WTC11 (cell line): ENCODE measurements around the gene BTLA. TPM values are rescaled to one million over a fixed set of nuclear protein-coding genes. Genes with fewer than 3 reads are reported as not detected.

ENCODE experiments used
- ATAC-seq: fragments of 200-7000 bp; cut with Tn5 transposase; 2 replicates; pipeline ENCODE4 v1.10.0; 2021; ENCODE audit warnings: mild to moderate bottlenecking, moderate library complexity
- CTCF ChIA-PET: fragments of 300-600 bp; sonication (Branson Sonifier 250); formaldehyde crosslinking; loops from one replicate; lab custom pipeline; 2021; ENCODE audit warnings: antibody characterized with exemption; lab: Charles Lee
- POLR2A ChIA-PET: fragments of 350-600 bp; sonication (Branson Sonifier 250); formaldehyde crosslinking; loops from one replicate; lab custom pipeline; 2021; ENCODE audit warnings: antibody characterized with exemption; lab: Charles Lee
- DNase-seq: peaks from one replicate; pipeline ENCODE4 v3.0.0; 2021; ENCODE audit warnings: low spot score
- H3K27ac Mint-ChIP-seq: 2 replicates; pipeline ENCODE4 v1.8.0; 2021; ENCODE audit warnings: mixed read lengths
- H3K27me3 Mint-ChIP-seq: 2 replicates; pipeline ENCODE4 v1.8.0; 2021; ENCODE audit warnings: low read depth, mild to moderate bottlenecking, moderate library complexity, mixed read lengths
- H3K36me3 Mint-ChIP-seq: 2 replicates; pipeline ENCODE4 v1.8.0; 2021; ENCODE audit warnings: mixed read lengths
- H3K4me1 Mint-ChIP-seq: 2 replicates; pipeline ENCODE4 v1.8.0; 2022; ENCODE audit warnings: mixed read lengths
- H3K4me3 Mint-ChIP-seq: 2 replicates; pipeline ENCODE4 v1.8.0; 2021; ENCODE audit warnings: mild to moderate bottlenecking, moderate library complexity, mixed read lengths
- H3K9me3 Mint-ChIP-seq: 2 replicates; pipeline ENCODE4 v1.8.0; 2021; ENCODE audit warnings: mixed read lengths
- ARID4B ChIP-seq: sonication (generic); formaldehyde crosslinking; IDR thresholded peaks from 2 replicates; pipeline ENCODE4 v1.8.0; 2023; ENCODE audit warnings: missing genetic modification reagents, mild to moderate bottlenecking, borderline replicate concordance
- ATF2 ChIP-seq: sonication (generic); formaldehyde crosslinking; IDR thresholded peaks from 2 replicates; pipeline ENCODE4 v1.8.1; 2022; ENCODE audit warnings: low read depth, missing genetic modification reagents, borderline replicate concordance
- EMX1 ChIP-seq: fragments of 250-450 bp; sonication (Bioruptor Pico); IDR thresholded peaks from 2 replicates; pipeline ENCODE4 v1.8.0; 2021; ENCODE audit warnings: mild to moderate bottlenecking
- FOXK1 ChIP-seq: sonication (generic); formaldehyde crosslinking; IDR thresholded peaks from 2 replicates; pipeline ENCODE4 v1.8.0; 2022; ENCODE audit warnings: mild to moderate bottlenecking, moderate library complexity, missing genetic modification reagents
- FOXP1 ChIP-seq: sonication (generic); formaldehyde crosslinking; IDR thresholded peaks from 2 replicates; pipeline ENCODE4 v1.8.0; 2022; ENCODE audit warnings: missing genetic modification reagents, mild to moderate bottlenecking, moderate library complexity, borderline replicate concordance
- IRF2 ChIP-seq: sonication (generic); formaldehyde crosslinking; IDR thresholded peaks from 2 replicates; pipeline ENCODE4 v1.8.0; 2022; ENCODE audit warnings: low read depth, missing genetic modification reagents, borderline replicate concordance
- NFATC4 ChIP-seq: fragments of 250-450 bp; sonication (Bioruptor Pico); IDR thresholded peaks from 2 replicates; pipeline ENCODE4 v1.9.0; 2021; ENCODE audit warnings: mild to moderate bottlenecking
- NFYB ChIP-seq: sonication (generic); formaldehyde crosslinking; conservative IDR thresholded peaks from 2 replicates; pipeline ENCODE4 v1.8.0; 2022; ENCODE audit warnings: low read depth, missing genetic modification reagents
- OVOL2 ChIP-seq: fragments of 250-450 bp; sonication (Bioruptor Pico); IDR thresholded peaks from 2 replicates; pipeline ENCODE4 v1.9.0; 2021; ENCODE audit warnings: mild to moderate bottlenecking, borderline replicate concordance
- SMAD3 ChIP-seq: sonication (generic); formaldehyde crosslinking; IDR thresholded peaks from 2 replicates; pipeline ENCODE4 v1.8.0; 2022; ENCODE audit warnings: missing genetic modification reagents, mild to moderate bottlenecking, borderline replicate concordance
- STAT6 ChIP-seq: sonication (generic); formaldehyde crosslinking; conservative IDR thresholded peaks from 2 replicates; pipeline ENCODE4 v1.8.1; 2023; ENCODE audit warnings: mild to moderate bottlenecking, low read depth, missing genetic modification reagents, moderate library complexity
- TCF7 ChIP-seq: sonication (generic); formaldehyde crosslinking; IDR thresholded peaks from 2 replicates; pipeline ENCODE4 v1.8.0; 2022; ENCODE audit warnings: mild to moderate bottlenecking, low read depth, missing genetic modification reagents, moderate library complexity
- ZNF121 ChIP-seq: sonication (generic); formaldehyde crosslinking; IDR thresholded peaks from 2 replicates; pipeline ENCODE4 v1.8.0; 2023; ENCODE audit warnings: missing genetic modification reagents
- ZNF317 ChIP-seq: sonication (generic); formaldehyde crosslinking; IDR thresholded peaks from 2 replicates; pipeline ENCODE4 v1.8.1; 2023; ENCODE audit warnings: low read depth, mild to moderate bottlenecking, moderate library complexity, missing genetic modification reagents, borderline replicate concordance
- ZNF423 ChIP-seq: fragments of 250-450 bp; sonication (Bioruptor Pico); IDR thresholded peaks from 2 replicates; pipeline ENCODE4 v2.1.2; 2022; ENCODE audit warnings: mild to moderate bottlenecking, moderate library complexity
- ZNF671 ChIP-seq: fragments of 250-450 bp; sonication (Bioruptor Pico); IDR thresholded peaks from 2 replicates; pipeline ENCODE4 v1.8.0; 2021; ENCODE audit warnings: mild to moderate bottlenecking
- total RNA-seq: library from RNA; stranded (reverse); gene quantifications from 3 replicates; pipeline ENCODE4 v1.2.3, GENCODE V29; 2021
- TF ChIP-seq, protein P1 (sequence below): fragments of 250-450 bp; sonication (Bioruptor Pico); IDR thresholded peaks from 2 replicates; pipeline ENCODE4 v1.9.0; 2021; ENCODE audit warnings: moderate library complexity, mild to moderate bottlenecking, inconsistent platforms, borderline replicate concordance
- TF ChIP-seq, protein P2 (sequence below): sonication (generic); formaldehyde crosslinking; IDR thresholded peaks from 2 replicates; pipeline ENCODE4 v1.8.0; 2022; ENCODE audit warnings: mild to moderate bottlenecking, missing genetic modification reagents
- TF ChIP-seq, protein P3 (sequence below): fragments of 250-450 bp; sonication (Bioruptor Pico); IDR thresholded peaks from 2 replicates; pipeline ENCODE4 v1.9.0; 2021; ENCODE audit warnings: mild to moderate bottlenecking, borderline replicate concordance
- TF ChIP-seq, protein P4 (sequence below): fragments of 250-450 bp; sonication (Bioruptor Pico); IDR thresholded peaks from 2 replicates; pipeline ENCODE4 v1.9.0; 2021; ENCODE audit warnings: mild to moderate bottlenecking

BTLA gene
- total RNA-seq, 1 experiment from 2014 or later = not detected

DNA sequence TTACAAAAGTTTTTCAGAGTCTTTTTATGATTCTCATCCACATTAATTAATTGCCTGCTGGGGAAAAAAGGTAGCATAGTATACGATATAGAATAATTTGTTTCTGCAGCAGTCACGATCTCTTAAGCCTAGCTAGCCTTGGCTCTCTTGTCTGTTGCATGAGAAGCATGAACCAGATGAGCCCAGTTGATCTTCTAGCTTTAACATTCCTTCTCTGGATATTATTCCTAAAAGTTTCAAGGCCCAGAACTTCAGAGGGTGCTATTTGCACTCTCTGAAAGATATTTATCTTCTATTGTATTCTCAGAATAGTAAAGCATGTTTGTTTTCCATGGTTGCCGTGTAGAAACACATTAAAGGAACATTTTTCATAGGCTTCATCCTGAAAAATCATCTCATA, 69.3 kb downstream of the BTLA start (continued):
- TF ChIP-seq SMAD3 (CRISPR knock-in tag) (no peak), FOXP1 (CRISPR knock-in tag) (no peak), OVOL2 (CRISPR knock-in tag) (no peak), ZNF671 (CRISPR knock-in tag) (no peak), NFYB (CRISPR knock-in tag) (no peak), ZNF423 (CRISPR knock-in tag) (no peak), ZNF317 (CRISPR knock-in tag) (no peak)
- TF ChIP-seq, protein P1, sequence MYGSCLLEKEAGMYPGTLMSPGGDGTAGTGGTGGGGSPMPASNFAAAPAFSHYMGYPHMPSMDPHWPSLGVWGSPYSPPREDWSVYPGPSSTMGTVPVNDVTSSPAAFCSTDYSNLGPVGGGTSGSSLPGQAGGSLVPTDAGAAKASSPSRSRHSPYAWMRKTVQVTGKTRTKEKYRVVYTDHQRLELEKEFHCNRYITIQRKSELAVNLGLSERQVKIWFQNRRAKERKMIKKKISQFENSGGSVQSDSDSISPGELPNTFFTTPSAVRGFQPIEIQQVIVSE (CRISPR knock-in tag) = no peak

DNA sequence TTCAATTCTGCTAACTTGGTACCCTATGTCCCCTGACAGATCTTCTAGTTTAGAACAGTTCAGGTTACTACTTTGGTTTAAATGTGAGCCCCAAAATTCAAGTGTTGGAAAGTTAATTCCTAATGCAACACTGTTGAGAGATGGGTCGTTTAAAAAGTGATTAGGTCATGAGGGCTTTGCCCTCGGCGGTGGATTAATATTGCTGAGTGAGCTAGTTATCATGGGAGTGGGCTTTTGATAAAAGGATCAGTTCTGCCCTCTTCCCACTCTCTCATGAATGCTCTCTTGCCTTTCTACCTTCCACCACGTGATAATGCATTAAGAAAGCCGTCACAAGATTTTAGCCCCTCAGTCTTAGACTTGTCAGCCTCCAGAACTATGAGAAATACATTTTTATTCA, 72.1 kb downstream of the BTLA start:
- ATAC-seq (no peak), DNase-seq (no peak)
- POLR2A ChIA-PET = no interaction called here
- Mint-ChIP-seq H3K4me3 (no peak overlapping the region), H3K9me3 (peaks cover 47% of the 10 kb centered on the region), H3K4me1 (peaks cover 55% of the 10 kb centered on the region), H3K36me3 (peaks cover 51% of the 10 kb centered on the region), H3K27ac (no peak overlapping the region), H3K27me3 (no peaks in the 10 kb centered on the region; the same call in 1 of the 2 replicates)
- CTCF ChIA-PET = no interaction called here
- TF ChIP-seq ZNF671 (CRISPR knock-in tag) (no peak), TCF7 (CRISPR knock-in tag) (no peak), ARID4B (CRISPR knock-in tag) (no peak), ATF2 (CRISPR knock-in tag) (no peak), STAT6 (CRISPR knock-in tag) (no peak), ZNF121 (CRISPR knock-in tag) (no peak), EMX1 (no peak), IRF2 (no peak), NFATC4 (CRISPR knock-in tag) (no peak), FOXK1 (CRISPR knock-in tag) (no peak)
- TF ChIP-seq, protein P2, sequence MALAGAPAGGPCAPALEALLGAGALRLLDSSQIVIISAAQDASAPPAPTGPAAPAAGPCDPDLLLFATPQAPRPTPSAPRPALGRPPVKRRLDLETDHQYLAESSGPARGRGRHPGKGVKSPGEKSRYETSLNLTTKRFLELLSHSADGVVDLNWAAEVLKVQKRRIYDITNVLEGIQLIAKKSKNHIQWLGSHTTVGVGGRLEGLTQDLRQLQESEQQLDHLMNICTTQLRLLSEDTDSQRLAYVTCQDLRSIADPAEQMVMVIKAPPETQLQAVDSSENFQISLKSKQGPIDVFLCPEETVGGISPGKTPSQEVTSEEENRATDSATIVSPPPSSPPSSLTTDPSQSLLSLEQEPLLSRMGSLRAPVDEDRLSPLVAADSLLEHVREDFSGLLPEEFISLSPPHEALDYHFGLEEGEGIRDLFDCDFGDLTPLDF = no peak
- TF ChIP-seq, protein P3, sequence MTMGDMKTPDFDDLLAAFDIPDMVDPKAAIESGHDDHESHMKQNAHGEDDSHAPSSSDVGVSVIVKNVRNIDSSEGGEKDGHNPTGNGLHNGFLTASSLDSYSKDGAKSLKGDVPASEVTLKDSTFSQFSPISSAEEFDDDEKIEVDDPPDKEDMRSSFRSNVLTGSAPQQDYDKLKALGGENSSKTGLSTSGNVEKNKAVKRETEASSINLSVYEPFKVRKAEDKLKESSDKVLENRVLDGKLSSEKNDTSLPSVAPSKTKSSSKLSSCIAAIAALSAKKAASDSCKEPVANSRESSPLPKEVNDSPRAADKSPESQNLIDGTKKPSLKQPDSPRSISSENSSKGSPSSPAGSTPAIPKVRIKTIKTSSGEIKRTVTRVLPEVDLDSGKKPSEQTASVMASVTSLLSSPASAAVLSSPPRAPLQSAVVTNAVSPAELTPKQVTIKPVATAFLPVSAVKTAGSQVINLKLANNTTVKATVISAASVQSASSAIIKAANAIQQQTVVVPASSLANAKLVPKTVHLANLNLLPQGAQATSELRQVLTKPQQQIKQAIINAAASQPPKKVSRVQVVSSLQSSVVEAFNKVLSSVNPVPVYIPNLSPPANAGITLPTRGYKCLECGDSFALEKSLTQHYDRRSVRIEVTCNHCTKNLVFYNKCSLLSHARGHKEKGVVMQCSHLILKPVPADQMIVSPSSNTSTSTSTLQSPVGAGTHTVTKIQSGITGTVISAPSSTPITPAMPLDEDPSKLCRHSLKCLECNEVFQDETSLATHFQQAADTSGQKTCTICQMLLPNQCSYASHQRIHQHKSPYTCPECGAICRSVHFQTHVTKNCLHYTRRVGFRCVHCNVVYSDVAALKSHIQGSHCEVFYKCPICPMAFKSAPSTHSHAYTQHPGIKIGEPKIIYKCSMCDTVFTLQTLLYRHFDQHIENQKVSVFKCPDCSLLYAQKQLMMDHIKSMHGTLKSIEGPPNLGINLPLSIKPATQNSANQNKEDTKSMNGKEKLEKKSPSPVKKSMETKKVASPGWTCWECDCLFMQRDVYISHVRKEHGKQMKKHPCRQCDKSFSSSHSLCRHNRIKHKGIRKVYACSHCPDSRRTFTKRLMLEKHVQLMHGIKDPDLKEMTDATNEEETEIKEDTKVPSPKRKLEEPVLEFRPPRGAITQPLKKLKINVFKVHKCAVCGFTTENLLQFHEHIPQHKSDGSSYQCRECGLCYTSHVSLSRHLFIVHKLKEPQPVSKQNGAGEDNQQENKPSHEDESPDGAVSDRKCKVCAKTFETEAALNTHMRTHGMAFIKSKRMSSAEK (CRISPR knock-in tag) = no peak
- TF ChIP-seq, protein P4, sequence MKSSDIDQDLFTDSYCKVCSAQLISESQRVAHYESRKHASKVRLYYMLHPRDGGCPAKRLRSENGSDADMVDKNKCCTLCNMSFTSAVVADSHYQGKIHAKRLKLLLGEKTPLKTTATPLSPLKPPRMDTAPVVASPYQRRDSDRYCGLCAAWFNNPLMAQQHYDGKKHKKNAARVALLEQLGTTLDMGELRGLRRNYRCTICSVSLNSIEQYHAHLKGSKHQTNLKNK (CRISPR knock-in tag) = no peak
